ENCODE data around the gene ANKRD40CL. TPM values are rescaled to one million over a fixed set of nuclear protein-coding genes. Genes with fewer than 3 reads are reported as not detected.

Gene ANKRD40CL
- polyA plus RNA-seq, 1 of the 3 experiments (the other 2 are of a cell fraction) = not detected

DNA sequence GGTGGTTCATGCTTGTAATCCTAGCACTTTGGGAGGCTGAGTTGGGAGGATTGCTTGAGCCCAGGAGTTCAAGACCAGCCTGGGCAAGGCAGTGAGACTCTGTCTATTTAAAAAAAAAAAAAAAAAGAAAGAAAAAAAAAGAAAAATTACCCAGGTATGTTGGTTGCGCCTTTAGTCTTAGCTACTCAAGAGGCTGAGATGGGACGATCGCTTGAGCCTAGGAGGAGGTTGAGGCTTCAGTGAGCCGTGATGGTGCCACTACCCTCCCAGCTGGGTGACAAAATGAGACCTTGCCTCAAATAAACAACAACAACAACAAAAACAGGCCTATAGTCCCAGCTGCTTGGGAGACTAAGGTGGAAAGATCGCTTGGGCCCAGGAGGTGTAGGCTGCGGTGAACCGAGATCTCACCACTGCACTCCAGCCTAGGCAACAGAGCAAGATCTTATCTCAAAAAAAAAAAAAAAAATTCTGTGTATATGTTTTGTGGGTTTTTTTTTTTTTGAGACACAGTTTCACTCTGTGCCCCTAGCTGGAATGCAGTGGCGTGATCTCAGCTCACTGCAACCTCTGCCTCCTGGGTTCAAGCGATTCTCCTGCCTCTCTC, 12.5 kb upstream of the ANKRD40CL start:
- Histone ChIP-seq H4K20me1 (ENCODE audit: insufficient read depth) (no peaks in the 10 kb centered on the region), H3K9ac (no peak overlapping the region), H3K27me3 (ENCODE audit: insufficient read depth) (no peaks in the 10 kb centered on the region), H3K4me3 (ENCODE audit: low read depth in 2 of 2, low read length in 1 of 2) (no peak overlapping the region), H3K9me2 (no peaks in the 10 kb centered on the region), H3K27ac (ENCODE audit: low read depth in 2 of 2, low read length in 1 of 2) (no peak overlapping the region), H3K36me3 (replicated peaks in 1 of 2; ENCODE audit: control insufficient read depth in 1 of 2, insufficient read depth in 2 of 2, low read length in 1 of 2) (no peaks in the 10 kb centered on the region), H3K4me1 (ENCODE audit: control insufficient read depth in 1 of 2, insufficient read depth in 2 of 2, low read depth in 1 of 2, low read length in 1 of 2) (no peaks in the 10 kb centered on the region), H2AFZ (ENCODE audit: low read depth) (no peak overlapping the region), H3K4me2 (no peak overlapping the region), H3F3A (replicated peaks; ENCODE audit: insufficient read depth) (no peaks in the 10 kb centered on the region), H3K9me3 (no peaks in the 10 kb centered on the region), H3K79me2 (ENCODE audit: insufficient read depth) (no peaks in the 10 kb centered on the region)
- DNase-seq = no peak
- CTCF ChIA-PET = interaction anchor here (0.6 to 10.4 kb wide), 10 partner anchors 11 to 374 kb away, joined by 3 to 520 read pairs (median 5); partner anchors contain the start of genes NME1 and SPATA20
- TF ChIP-seq YY1 (IDR thresholded peaks at IDR 0.05; ENCODE audit: low read depth) (no peak), JUND (IDR thresholded peaks at IDR 0.05) (no peak), RFX5 (IDR thresholded peaks at IDR 0.05; ENCODE audit: low read length) (no peak), RXRA (IDR thresholded peaks at IDR 0.05; ENCODE audit: borderline replicate concordance, low read depth) (no peak), RAD21 (IDR thresholded peaks at IDR 0.05; ENCODE audit: low read length) (no peak), ELF1 (IDR thresholded peaks at IDR 0.05) (no peak), MEF2A (IDR thresholded peaks at IDR 0.05; ENCODE audit: borderline replicate concordance, low read depth) (no peak)
- TF ChIP-seq, protein P1, sequence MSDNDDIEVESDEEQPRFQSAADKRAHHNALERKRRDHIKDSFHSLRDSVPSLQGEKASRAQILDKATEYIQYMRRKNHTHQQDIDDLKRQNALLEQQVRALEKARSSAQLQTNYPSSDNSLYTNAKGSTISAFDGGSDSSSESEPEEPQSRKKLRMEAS (IDR thresholded peaks at IDR 0.05; ENCODE audit: low read depth) = no peak
- POLR2A ChIA-PET = no interaction called here
- WGBS (ENCODE audit: low lambda C conversion rate) = 84% methylated on average over 9 of the region's 9 CpGs

DNA sequence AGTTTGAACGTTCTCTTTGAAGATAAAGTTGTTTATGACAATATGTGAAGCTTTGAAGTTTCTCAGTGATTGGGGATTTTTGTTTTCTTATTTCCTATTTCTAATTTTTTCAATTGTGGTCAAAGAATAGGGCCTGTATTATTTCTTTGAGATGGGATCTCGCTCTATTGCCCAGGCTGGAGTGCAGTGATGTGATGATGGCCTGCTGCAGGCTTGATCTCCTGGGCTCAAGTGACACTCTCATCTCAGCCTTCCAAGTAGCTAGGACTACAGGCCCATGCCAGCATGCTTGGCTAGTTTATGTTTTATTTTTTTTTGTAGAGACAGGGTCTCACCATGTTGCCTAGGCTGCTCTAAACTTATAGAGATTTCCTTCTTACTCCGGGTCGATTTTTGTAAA, 11.7 kb upstream of the ANKRD40CL start:
- Histone ChIP-seq H3K36me3 (replicated peaks in 1 of 2; ENCODE audit: control insufficient read depth in 1 of 2, insufficient read depth in 2 of 2, low read length in 1 of 2) (no peaks in the 10 kb centered on the region), H3K27me3 (ENCODE audit: insufficient read depth) (no peaks in the 10 kb centered on the region), H3F3A (replicated peaks; ENCODE audit: insufficient read depth) (no peaks in the 10 kb centered on the region), H4K20me1 (ENCODE audit: insufficient read depth) (no peaks in the 10 kb centered on the region), H3K4me2 (no peak overlapping the region), H2AFZ (ENCODE audit: low read depth) (no peak overlapping the region), H3K27ac (ENCODE audit: low read depth in 2 of 2, low read length in 1 of 2) (no peak overlapping the region), H3K4me1 (ENCODE audit: control insufficient read depth in 1 of 2, insufficient read depth in 2 of 2, low read depth in 1 of 2, low read length in 1 of 2) (no peaks in the 10 kb centered on the region), H3K4me3 (ENCODE audit: low read depth in 2 of 2, low read length in 1 of 2) (no peak overlapping the region), H3K9me3 (no peaks in the 10 kb centered on the region), H3K9ac (no peak overlapping the region), H3K79me2 (ENCODE audit: insufficient read depth) (no peaks in the 10 kb centered on the region), H3K9me2 (no peaks in the 10 kb centered on the region)
- ChIA-PET CTCF (interaction anchor here (0.6 to 10.4 kb wide), 9 partner anchors 10 to 374 kb away, joined by 3 to 520 read pairs (median 6); partner anchors contain the start of genes NME1 and SPATA20), POLR2A (no interaction called here)
- no peak for DNase-seq
- WGBS (ENCODE audit: low lambda C conversion rate) = 72% methylated on average over 4 of the region's 4 CpGs
- TF ChIP-seq MXI1 (IDR thresholded peaks at IDR 0.05; ENCODE audit: low read depth, low read length) = no peak
- TF ChIP-seq USF1 (IDR thresholded peaks at IDR 0.05; ENCODE audit: borderline replicate concordance, low read depth) = no peak
- TF ChIP-seq, protein P1 (IDR thresholded peaks at IDR 0.05; ENCODE audit: low read depth) = no peak
- TF ChIP-seq NRF1 (IDR thresholded peaks at IDR 0.05; ENCODE audit: low read depth, low read length) = no peak
- TF ChIP-seq CHD2 (IDR thresholded peaks at IDR 0.05; ENCODE audit: low read length, partially characterized antibody) = no peak
- no peak for TF ChIP-seq POLR2AphosphoS5 (IDR thresholded peaks at IDR 0.05; ENCODE audit: low read depth, low read length)
- TF ChIP-seq, protein P2, sequence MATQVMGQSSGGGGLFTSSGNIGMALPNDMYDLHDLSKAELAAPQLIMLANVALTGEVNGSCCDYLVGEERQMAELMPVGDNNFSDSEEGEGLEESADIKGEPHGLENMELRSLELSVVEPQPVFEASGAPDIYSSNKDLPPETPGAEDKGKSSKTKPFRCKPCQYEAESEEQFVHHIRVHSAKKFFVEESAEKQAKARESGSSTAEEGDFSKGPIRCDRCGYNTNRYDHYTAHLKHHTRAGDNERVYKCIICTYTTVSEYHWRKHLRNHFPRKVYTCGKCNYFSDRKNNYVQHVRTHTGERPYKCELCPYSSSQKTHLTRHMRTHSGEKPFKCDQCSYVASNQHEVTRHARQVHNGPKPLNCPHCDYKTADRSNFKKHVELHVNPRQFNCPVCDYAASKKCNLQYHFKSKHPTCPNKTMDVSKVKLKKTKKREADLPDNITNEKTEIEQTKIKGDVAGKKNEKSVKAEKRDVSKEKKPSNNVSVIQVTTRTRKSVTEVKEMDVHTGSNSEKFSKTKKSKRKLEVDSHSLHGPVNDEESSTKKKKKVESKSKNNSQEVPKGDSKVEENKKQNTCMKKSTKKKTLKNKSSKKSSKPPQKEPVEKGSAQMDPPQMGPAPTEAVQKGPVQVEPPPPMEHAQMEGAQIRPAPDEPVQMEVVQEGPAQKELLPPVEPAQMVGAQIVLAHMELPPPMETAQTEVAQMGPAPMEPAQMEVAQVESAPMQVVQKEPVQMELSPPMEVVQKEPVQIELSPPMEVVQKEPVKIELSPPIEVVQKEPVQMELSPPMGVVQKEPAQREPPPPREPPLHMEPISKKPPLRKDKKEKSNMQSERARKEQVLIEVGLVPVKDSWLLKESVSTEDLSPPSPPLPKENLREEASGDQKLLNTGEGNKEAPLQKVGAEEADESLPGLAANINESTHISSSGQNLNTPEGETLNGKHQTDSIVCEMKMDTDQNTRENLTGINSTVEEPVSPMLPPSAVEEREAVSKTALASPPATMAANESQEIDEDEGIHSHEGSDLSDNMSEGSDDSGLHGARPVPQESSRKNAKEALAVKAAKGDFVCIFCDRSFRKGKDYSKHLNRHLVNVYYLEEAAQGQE (IDR thresholded peaks at IDR 0.05; ENCODE audit: low read depth, low read length) = no peak
- no peak for TF ChIP-seq FOXJ3 (CRISPR knock-in tag; IDR thresholded peaks at IDR 0.05)
- no peak for TF ChIP-seq ELF1 (IDR thresholded peaks at IDR 0.05)
- TF ChIP-seq RAD21 (IDR thresholded peaks at IDR 0.05; ENCODE audit: low read length) = no peak
- TF ChIP-seq TEAD4 (IDR thresholded peaks at IDR 0.05; ENCODE audit: borderline replicate concordance, insufficient read depth) = no peak
- TF ChIP-seq TAF1 (IDR thresholded peaks at IDR 0.05; ENCODE audit: borderline replicate concordance, low read depth, low read length) = no peak
- no peak for TF ChIP-seq JUND (IDR thresholded peaks at IDR 0.05)
- no peak for TF ChIP-seq NFIC (IDR thresholded peaks at IDR 0.05; ENCODE audit: borderline replicate concordance)
- TF ChIP-seq FOXM1 (IDR thresholded peaks at IDR 0.05; ENCODE audit: low read depth) = no peak
- no peak for TF ChIP-seq EP300 (IDR thresholded peaks at IDR 0.05; ENCODE audit: borderline replicate concordance in 1 of 2, low read depth in 1 of 2, low read length in 1 of 2)
- TF ChIP-seq GABPA (IDR thresholded peaks at IDR 0.05; ENCODE audit: low read depth) = no peak
- TF ChIP-seq SIN3A (IDR thresholded peaks at IDR 0.05; ENCODE audit: borderline replicate concordance, low read depth, low read length) = no peak
